Neural cell (in vitro differentiated cells): Measurements from ENCODE around the gene IFIT2. TPM values are rescaled to one million over a fixed set of nuclear protein-coding genes. Genes with fewer than 3 reads are reported as not detected.

ENCODE experiments used
- H2AFZ ChIP-seq: fragments of 200-600, 300-800 bp; sonication (generic), shearing (Covaris generic); 2 replicates; pipeline ENCODE4 v1.6.0; 2014; ENCODE audit warnings: low read depth, mild to moderate bottlenecking, antibody characterized with exemption, low read length, moderate library complexity
- H3F3A ChIP-seq: fragments of 200-600 bp; shearing (Covaris generic); 2 replicates; pipeline ENCODE4 v1.6.1; 2016; ENCODE audit warnings: mild to moderate bottlenecking, moderate library complexity, mixed read lengths, antibody characterized with exemption, low read length; ENCODE audit not compliant: insufficient read depth, poor library complexity, severe bottlenecking
- H3K27ac ChIP-seq: fragments of 200-600, 300-800 bp; sonication (generic), shearing (Covaris generic); 2 replicates; pipeline ENCODE4 v1.5.1; 2014; ENCODE audit warnings: mild to moderate bottlenecking, low read length, moderate library complexity
- H3K27me3 ChIP-seq: fragments of 300-800, 200-600 bp; sonication (generic), shearing (Covaris generic); 2 replicates; pipeline ENCODE4 v1.6.0; 2014; ENCODE audit warnings: mild to moderate bottlenecking, low read depth, low read length, moderate library complexity; ENCODE audit not compliant: insufficient read depth
- H3K36me3 ChIP-seq: fragments of 300-800, 200-600 bp; sonication (generic), shearing (Covaris generic); 2 replicates; pipeline ENCODE4 v1.5.1; 2014; ENCODE audit warnings: mild to moderate bottlenecking, antibody characterized with exemption, low read length, moderate library complexity; ENCODE audit not compliant: insufficient read depth
- H3K4me2 ChIP-seq: fragments of 300-800, 200-600 bp; sonication (generic), shearing (Covaris generic); 2 replicates; pipeline ENCODE4 v1.6.0; 2014; ENCODE audit warnings: mild to moderate bottlenecking, low read length
- H3K4me3 ChIP-seq: fragments of 300-800, 200-600 bp; sonication (generic), shearing (Covaris generic); 2 replicates; pipeline ENCODE4 v1.5.1; 2014; ENCODE audit warnings: mild to moderate bottlenecking, low read length, moderate library complexity
- H3K79me2 ChIP-seq: fragments of 200-600 bp; shearing (Covaris generic); replicated peaks from 2 replicates; pipeline ENCODE4 v1.6.0; 2014; ENCODE audit warnings: mild to moderate bottlenecking, low read length, moderate library complexity; ENCODE audit not compliant: insufficient read depth
- H3K9ac ChIP-seq: fragments of 300-800, 200-600 bp; sonication (generic), shearing (Covaris generic); 2 replicates; pipeline ENCODE4 v1.6.1; 2016; ENCODE audit warnings: mild to moderate bottlenecking, low read length, mixed read lengths
- H3K9me2 ChIP-seq: fragments of 200-600 bp; shearing (Covaris generic); 2 replicates; pipeline ENCODE4 v1.6.1; 2016; ENCODE audit warnings: mild to moderate bottlenecking, low read length, mixed read lengths; ENCODE audit not compliant: insufficient read depth
- H3K9me3 ChIP-seq: fragments of 200-600, 300-800 bp; sonication (generic), shearing (Covaris generic); 2 replicates; pipeline ENCODE4 v1.6.1; 2016; ENCODE audit warnings: mild to moderate bottlenecking, mixed run types, low read length, moderate library complexity, mixed read lengths
- H4K20me1 ChIP-seq: fragments of 200-600 bp; shearing (Covaris generic); 2 replicates; pipeline ENCODE4 v1.6.1; 2016; ENCODE audit warnings: mild to moderate bottlenecking, mixed run types; ENCODE audit not compliant: insufficient read depth
- CTCF ChIP-seq: fragments of 450-650 bp; IDR thresholded peaks from 2 replicates; pipeline ENCODE4 v1.5.1; 2014; ENCODE audit warnings: antibody characterized with exemption, mild to moderate bottlenecking, moderate library complexity; ENCODE audit not compliant: poor library complexity, severe bottlenecking
- EP300 ChIP-seq: fragments of 450-650 bp; conservative IDR thresholded peaks from 2 replicates; pipeline ENCODE4 v1.6.1; 2014; ENCODE audit warnings: antibody characterized with exemption, mild to moderate bottlenecking, moderate library complexity; ENCODE audit not compliant: poor library complexity, severe bottlenecking
- EZH2 ChIP-seq: fragments of 200-600, 300-800 bp; shearing (Covaris generic), sonication (generic); IDR thresholded peaks from 2 replicates; pipeline ENCODE4 v1.6.1; 2014; ENCODE audit warnings: antibody characterized with exemption, low read length, borderline replicate concordance, mild to moderate bottlenecking; ENCODE audit not compliant: insufficient read depth, poor library complexity, severe bottlenecking
- MXI1 ChIP-seq: fragments of 450-650 bp; conservative IDR thresholded peaks from 2 replicates; pipeline ENCODE4 v1.6.1; 2014; ENCODE audit warnings: antibody characterized with exemption, mild to moderate bottlenecking; ENCODE audit not compliant: poor library complexity, severe bottlenecking
- POLR2AphosphoS5 ChIP-seq: IDR thresholded peaks from 2 replicates; pipeline ENCODE4 v1.6.1; 2012
- RAD21 ChIP-seq: fragments of 450-650 bp; conservative IDR thresholded peaks from 2 replicates; pipeline ENCODE4 v1.6.1; 2014; ENCODE audit warnings: antibody characterized with exemption, mild to moderate bottlenecking, moderate library complexity
- REST ChIP-seq: IDR thresholded peaks from 2 replicates; pipeline ENCODE4 v1.6.1; 2012; ENCODE audit warnings: borderline replicate concordance
- SMC3 ChIP-seq: fragments of 450-650 bp; conservative IDR thresholded peaks from 2 replicates; pipeline ENCODE4 v1.6.1; 2014; ENCODE audit warnings: antibody characterized with exemption, mild to moderate bottlenecking, moderate library complexity; ENCODE audit not compliant: poor library complexity
- TAF1 ChIP-seq: IDR thresholded peaks from 2 replicates; pipeline ENCODE4 v1.6.1; 2012; ENCODE audit warnings: low read depth
- polyA plus RNA-seq: library from polyadenylated mRNA; depleted of rRNA; stranded (reverse); fragments of >200 nt; gene quantifications from 2 replicates; pipeline ENCODE4 v1.2.3, GENCODE V29; 2014

Gene IFIT2
- polyA plus RNA-seq, 1 donor from 2014 or later, result 0.26 TPM

- H3K4me2 ChIP-seq, result no peak overlapping the region
- H3K27me3 ChIP-seq, result no peaks in the 10 kb centered on the region
- no peaks in the 10 kb centered on the region for H4K20me1 ChIP-seq
- no peak overlapping the region for H3K27ac ChIP-seq
- H3K9me2 ChIP-seq, result no peaks in the 10 kb centered on the region
- H3K4me3 ChIP-seq, result no peak overlapping the region
- no peaks in the 10 kb centered on the region for H3K36me3 ChIP-seq
- H3K9me3 ChIP-seq, result peaks cover 4% of the 10 kb centered on the region
- no peak for TF ChIP-seq EP300
- no peak overlapping the region for H2AFZ ChIP-seq
- H3K9ac ChIP-seq, result no peak overlapping the region
- H3F3A ChIP-seq, result no peaks in the 10 kb centered on the region
- H3K79me2 ChIP-seq, result no peaks in the 10 kb centered on the region
These were observed 44.9 kb upstream of the IFIT2 start for GRCh38 chr10:89256962-89257361.

- Histone ChIP-seq H3K36me3 (no peaks in the 10 kb centered on the region), H3K79me2 (no peaks in the 10 kb centered on the region), H2AFZ (no peak overlapping the region), H3K4me2 (no peak overlapping the region), H3K4me3 (no peak overlapping the region), H3F3A (no peaks in the 10 kb centered on the region), H3K27ac (no peak overlapping the region), H4K20me1 (no peaks in the 10 kb centered on the region), H3K27me3 (no peaks in the 10 kb centered on the region), H3K9me3 (peaks cover 4% of the 10 kb centered on the region), H3K9ac (no peak overlapping the region), H3K9me2 (no peaks in the 10 kb centered on the region)
- TF ChIP-seq RAD21 (no peak), REST (no peak), EZH2 (no peak), TAF1 (no peak), CTCF (no peak), EP300 (no peak), POLR2AphosphoS5 (no peak), MXI1 (no peak), SMC3 (no peak)
These were observed 44.3 kb upstream of the IFIT2 start for GRCh38 chr10:89257581-89257980.

GRCh38 chr10:89258881-89259280 lies 43.0 kb upstream of the IFIT2 start:
- H3K9me2 ChIP-seq, result no peaks in the 10 kb centered on the region
- no peak overlapping the region for H3K27ac ChIP-seq
- H3K9me3 ChIP-seq, result peaks cover 4% of the 10 kb centered on the region
- no peak overlapping the region for H3K4me2 ChIP-seq
- no peaks in the 10 kb centered on the region for H3F3A ChIP-seq
- H3K4me3 ChIP-seq, result no peak overlapping the region
- H3K9ac ChIP-seq, result no peak overlapping the region
- H3K79me2 ChIP-seq, result no peaks in the 10 kb centered on the region
- no peak for TF ChIP-seq POLR2AphosphoS5
- TF ChIP-seq EZH2, result no peak
- no peak for TF ChIP-seq REST
- no peak for TF ChIP-seq SMC3
- TF ChIP-seq CTCF, result no peak
- TF ChIP-seq TAF1, result no peak
- no peak for TF ChIP-seq EP300
- no peak for TF ChIP-seq RAD21
- no peaks in the 10 kb centered on the region for H3K27me3 ChIP-seq
- H3K36me3 ChIP-seq, result no peaks in the 10 kb centered on the region
- H4K20me1 ChIP-seq, result no peaks in the 10 kb centered on the region
- no peak overlapping the region for H2AFZ ChIP-seq
